Fibroblast of lung (primary cell): ENCODE data around the gene HAAO.

ENCODE experiments used
- EZH2 ChIP-seq: IDR thresholded peaks from 2 replicates; pipeline ENCODE4 v1.5.1; 2012; ENCODE audit warnings: low read length, control low read depth, mild to moderate bottlenecking; ENCODE audit errors: missing control alignments
- TF ChIP-seq, protein P1 (sequence below), 2 donors: IDR thresholded peaks in 1 of 2; conservative IDR thresholded peaks in 1 of 2; 1 replicate in 1 of 2; 2 replicates in 1 of 2; pipeline ENCODE4 v1.5.1; 2011 to 2012; ENCODE audit warnings: low read length in 2 of 2, control low read depth in 1 of 2, inconsistent platforms in 1 of 2, low read depth in 1 of 2, mild to moderate bottlenecking in 1 of 2

- TF ChIP-seq, protein P1, sequence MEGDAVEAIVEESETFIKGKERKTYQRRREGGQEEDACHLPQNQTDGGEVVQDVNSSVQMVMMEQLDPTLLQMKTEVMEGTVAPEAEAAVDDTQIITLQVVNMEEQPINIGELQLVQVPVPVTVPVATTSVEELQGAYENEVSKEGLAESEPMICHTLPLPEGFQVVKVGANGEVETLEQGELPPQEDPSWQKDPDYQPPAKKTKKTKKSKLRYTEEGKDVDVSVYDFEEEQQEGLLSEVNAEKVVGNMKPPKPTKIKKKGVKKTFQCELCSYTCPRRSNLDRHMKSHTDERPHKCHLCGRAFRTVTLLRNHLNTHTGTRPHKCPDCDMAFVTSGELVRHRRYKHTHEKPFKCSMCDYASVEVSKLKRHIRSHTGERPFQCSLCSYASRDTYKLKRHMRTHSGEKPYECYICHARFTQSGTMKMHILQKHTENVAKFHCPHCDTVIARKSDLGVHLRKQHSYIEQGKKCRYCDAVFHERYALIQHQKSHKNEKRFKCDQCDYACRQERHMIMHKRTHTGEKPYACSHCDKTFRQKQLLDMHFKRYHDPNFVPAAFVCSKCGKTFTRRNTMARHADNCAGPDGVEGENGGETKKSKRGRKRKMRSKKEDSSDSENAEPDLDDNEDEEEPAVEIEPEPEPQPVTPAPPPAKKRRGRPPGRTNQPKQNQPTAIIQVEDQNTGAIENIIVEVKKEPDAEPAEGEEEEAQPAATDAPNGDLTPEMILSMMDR (conservative IDR thresholded peaks at IDR 0.05 in 1 of 2, IDR thresholded peaks at IDR 0.05 in 1 of 2; ENCODE audit: low read depth in 1 of 2, low read length in 2 of 2) = no peak
- TF ChIP-seq EZH2 = no peak
Measured at GRCh38 chr2:42743659-42743990, 48.8 kb downstream of the HAAO start.
